Activated naive CD8-positive, alpha-beta T cell treated with anti-CD3 and anti-CD28 coated beads, Interleukin-2, amount 50 U/mL, for 24 hours (primary cell): Measurements from ENCODE around the gene MAN2A1.
A peak's percentile ranks its signal among the peaks of the same experiment; 100 is the strongest.

Source experiments
- ATAC-seq: fragments of 150-1000 bp; cut with Tn5 transposase; one replicate; pipeline ENCODE4 v1.10.0; 2021
- DNase-seq: peaks from one replicate; pipeline ENCODE4 v3.0.0; 2021
- H3K27ac Mint-ChIP-seq: one replicate; pipeline ENCODE4 v1.8.0; 2021; ENCODE audit warnings: mild to moderate bottlenecking, mixed read lengths
- H3K27me3 Mint-ChIP-seq: one replicate; pipeline ENCODE4 v1.8.0; 2021; ENCODE audit warnings: mixed read lengths
- H3K36me3 Mint-ChIP-seq: one replicate; pipeline ENCODE4 v1.8.0; 2021; ENCODE audit warnings: low read depth, mixed read lengths
- H3K4me1 Mint-ChIP-seq: one replicate; pipeline ENCODE4 v1.8.0; 2021; ENCODE audit warnings: mixed read lengths
- H3K4me3 Mint-ChIP-seq: one replicate; pipeline ENCODE4 v1.8.0; 2021; ENCODE audit warnings: mild to moderate bottlenecking, moderate library complexity, mixed read lengths
- H3K9me3 Mint-ChIP-seq: one replicate; pipeline ENCODE4 v1.8.0; 2021; ENCODE audit warnings: mixed read lengths

Gene MAN2A1

DNA sequence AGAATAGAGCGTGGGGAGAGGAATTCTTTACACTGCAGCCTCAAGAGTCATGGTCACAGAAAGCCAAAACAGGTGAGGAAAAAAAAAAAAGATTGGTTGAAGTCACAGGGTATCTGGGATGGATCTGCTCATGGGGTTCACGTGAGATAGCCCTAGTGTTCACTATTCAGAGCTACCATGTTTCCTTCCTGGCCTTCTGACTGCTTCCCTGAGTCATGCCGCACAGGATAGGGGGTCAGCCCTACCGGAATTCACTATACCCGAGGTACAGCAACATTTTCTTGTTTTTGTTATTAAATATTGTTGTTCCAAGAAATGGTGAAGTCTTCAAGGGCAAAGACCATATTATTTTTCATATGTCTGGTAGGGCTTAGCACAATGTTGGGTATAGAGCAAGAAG is 21.5 kb upstream of the MAN2A1 start:
- no peak for ATAC-seq

DNA sequence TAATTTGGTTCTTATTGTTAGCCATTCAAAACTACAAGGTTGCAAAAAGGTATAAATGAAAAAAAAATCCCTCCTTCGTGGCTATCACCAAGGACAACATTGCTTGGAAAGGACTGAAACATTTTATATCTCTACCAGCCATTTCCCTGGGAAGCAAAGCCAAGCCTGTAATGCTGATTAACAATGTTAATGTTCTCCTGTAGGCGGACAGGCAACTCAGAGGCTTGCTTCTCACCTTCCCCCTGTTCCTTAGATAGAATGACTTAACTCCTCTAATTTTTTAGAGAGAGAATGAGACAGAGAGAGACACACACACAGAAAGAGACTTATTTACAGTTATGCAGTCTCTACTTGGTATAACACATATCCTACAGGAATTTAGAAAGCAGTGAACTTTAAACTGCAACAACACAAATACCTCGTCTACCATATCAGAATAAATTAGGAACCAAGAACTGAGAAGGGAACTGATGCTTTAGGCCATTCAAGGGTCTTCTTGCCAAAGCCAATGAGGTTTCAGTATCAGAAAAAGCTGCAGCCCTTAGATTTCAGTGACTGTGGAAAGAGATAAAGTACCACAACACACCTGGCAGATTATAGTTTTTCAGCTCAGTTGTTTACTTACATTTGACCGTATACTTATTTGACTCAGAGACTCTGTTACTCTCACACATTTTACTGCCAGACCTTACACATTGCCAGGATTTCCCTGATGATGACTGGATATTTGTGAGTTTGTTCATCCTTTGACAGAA is 20.9 kb upstream of the MAN2A1 start:
- Mint-ChIP-seq H3K4me1 (no peaks in the 10 kb centered on the region), H3K27me3 (peaks cover 5% of the 10 kb centered on the region), H3K4me3 (no peak overlapping the region), H3K9me3 (no peaks in the 10 kb centered on the region), H3K27ac (no peak overlapping the region), H3K36me3 (no peaks in the 10 kb centered on the region)
- DNase-seq (no peak), ATAC-seq (no peak)

More for the DNA sequence above, 21.5 kb upstream of the MAN2A1 start:
- no peaks in the 10 kb centered on the region for H3K36me3 Mint-ChIP-seq
- no peak overlapping the region for H3K27ac Mint-ChIP-seq
- H3K4me1 Mint-ChIP-seq = no peaks in the 10 kb centered on the region
- H3K9me3 Mint-ChIP-seq = no peaks in the 10 kb centered on the region
- peaks cover 5% of the 10 kb centered on the region for H3K27me3 Mint-ChIP-seq
- no peak for DNase-seq
- no peak overlapping the region for H3K4me3 Mint-ChIP-seq

DNA sequence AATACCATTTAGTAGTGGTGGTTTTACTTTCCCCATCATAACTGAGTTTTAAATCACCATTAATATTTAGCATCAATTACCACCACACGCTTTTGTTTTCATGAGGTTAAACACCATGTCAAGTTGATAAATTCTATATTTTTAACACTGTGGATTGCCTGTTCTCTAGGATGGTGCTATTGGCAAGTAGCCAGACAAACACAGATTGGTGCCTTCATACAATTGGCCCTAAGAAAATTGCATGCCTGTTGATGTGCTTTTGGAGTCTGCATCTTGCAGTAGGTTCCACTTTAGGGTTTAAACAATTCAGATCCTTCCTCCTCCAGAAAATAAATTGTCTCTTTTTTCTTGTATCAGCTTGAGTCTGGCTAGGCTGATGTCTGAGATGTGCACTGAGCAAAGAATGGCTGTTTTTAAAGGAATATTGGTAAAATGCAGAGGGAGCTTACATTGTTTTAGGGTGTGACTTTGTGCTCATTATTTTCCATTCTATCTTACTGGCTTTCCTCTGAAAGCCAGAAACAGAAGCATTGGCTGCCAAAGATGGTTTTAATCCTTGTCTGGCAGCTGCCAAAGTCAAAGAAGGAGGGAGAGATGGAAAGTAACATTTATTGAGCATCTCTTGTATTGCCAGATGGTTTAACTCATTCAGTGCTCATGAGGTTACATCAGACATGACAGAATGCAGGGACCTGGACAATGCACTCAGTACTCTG is 19.6 kb upstream of the MAN2A1 start:
- no peak for DNase-seq
- H3K9me3 Mint-ChIP-seq = no peaks in the 10 kb centered on the region
- H3K36me3 Mint-ChIP-seq = no peaks in the 10 kb centered on the region
- H3K27me3 Mint-ChIP-seq = peaks cover 5% of the 10 kb centered on the region
- H3K27ac Mint-ChIP-seq = no peak overlapping the region
- H3K4me3 Mint-ChIP-seq = no peak overlapping the region
- ATAC-seq = no peak
- no peaks in the 10 kb centered on the region for H3K4me1 Mint-ChIP-seq

DNA sequence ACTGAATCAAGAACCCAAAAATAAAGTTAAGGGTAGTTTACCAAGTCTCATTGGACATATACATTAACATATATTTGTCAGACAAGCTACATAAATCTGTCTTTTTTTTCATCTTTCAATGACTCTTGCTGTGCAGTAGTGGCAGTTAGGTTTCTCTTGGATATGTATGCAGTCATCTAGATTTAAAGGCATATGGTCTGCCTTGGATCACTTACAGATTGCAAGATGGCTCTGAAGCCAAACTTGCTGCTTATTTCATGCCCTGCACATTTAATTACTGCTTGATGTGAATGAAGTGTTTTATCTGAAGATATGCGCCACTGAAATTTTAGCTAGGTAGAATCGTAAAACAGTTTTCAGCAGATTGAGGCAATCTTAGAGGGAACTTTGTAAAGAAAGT is 18.6 kb upstream of the MAN2A1 start:
- no peaks in the 10 kb centered on the region for H3K4me1 Mint-ChIP-seq
- H3K27me3 Mint-ChIP-seq = peaks cover 9% of the 10 kb centered on the region
- H3K9me3 Mint-ChIP-seq = no peaks in the 10 kb centered on the region
- DNase-seq (no peak), ATAC-seq (no peak)
- H3K4me3 Mint-ChIP-seq = no peak overlapping the region
- no peak overlapping the region for H3K27ac Mint-ChIP-seq
- no peaks in the 10 kb centered on the region for H3K36me3 Mint-ChIP-seq

DNA sequence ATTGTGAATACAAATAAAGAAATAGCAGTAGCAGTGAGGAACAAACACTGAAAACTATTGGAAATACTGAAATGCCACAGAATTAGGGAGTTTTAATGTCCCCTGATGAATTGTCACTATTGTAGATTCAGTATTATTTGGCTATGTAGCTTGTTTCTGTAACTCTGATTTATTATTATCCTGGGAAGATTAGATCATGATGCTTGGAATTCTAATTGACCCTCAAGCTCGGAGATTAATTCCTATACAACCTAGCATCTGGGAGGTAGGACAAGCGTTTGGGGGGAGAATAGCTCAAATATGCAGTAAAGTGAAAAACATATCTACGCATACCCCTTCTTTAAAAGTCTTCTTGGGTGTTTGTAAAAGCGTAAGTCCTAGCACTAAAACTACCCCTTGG is 15.1 kb upstream of the MAN2A1 start:
- no peaks in the 10 kb centered on the region for H3K36me3 Mint-ChIP-seq
- H3K4me1 Mint-ChIP-seq = no peaks in the 10 kb centered on the region
- no peaks in the 10 kb centered on the region for H3K9me3 Mint-ChIP-seq
- H3K27ac Mint-ChIP-seq = no peak overlapping the region
- H3K4me3 Mint-ChIP-seq = no peak overlapping the region
- no peak for DNase-seq
- peaks cover 15% of the 10 kb centered on the region for H3K27me3 Mint-ChIP-seq
- ATAC-seq = no peak

DNA sequence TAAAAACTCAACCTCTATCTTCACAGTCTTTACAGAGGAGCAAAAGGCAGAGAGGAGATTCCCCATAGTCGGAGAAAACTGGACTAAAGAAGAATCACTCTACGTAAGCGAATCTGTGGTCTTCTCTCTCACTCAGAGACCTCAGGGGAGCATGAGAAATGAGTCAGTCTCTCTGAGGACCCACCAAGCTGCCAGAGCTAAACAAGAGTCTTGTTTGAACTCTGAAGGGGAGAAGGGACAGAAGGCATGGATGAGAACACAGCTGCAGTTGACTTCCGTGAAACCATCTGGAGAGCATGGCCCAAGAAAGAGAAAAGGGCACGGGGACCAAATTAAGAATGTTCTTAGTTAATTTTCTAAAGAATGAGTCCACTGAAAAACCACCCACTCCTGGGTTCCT is 12.8 kb upstream of the MAN2A1 start:
- Mint-ChIP-seq H3K27ac (no peak overlapping the region), H3K4me1 (no peaks in the 10 kb centered on the region), H3K36me3 (no peaks in the 10 kb centered on the region), H3K9me3 (no peaks in the 10 kb centered on the region), H3K27me3 (peaks cover 15% of the 10 kb centered on the region), H3K4me3 (no peak overlapping the region)
- no peak for ATAC-seq
- no peak for DNase-seq

DNA sequence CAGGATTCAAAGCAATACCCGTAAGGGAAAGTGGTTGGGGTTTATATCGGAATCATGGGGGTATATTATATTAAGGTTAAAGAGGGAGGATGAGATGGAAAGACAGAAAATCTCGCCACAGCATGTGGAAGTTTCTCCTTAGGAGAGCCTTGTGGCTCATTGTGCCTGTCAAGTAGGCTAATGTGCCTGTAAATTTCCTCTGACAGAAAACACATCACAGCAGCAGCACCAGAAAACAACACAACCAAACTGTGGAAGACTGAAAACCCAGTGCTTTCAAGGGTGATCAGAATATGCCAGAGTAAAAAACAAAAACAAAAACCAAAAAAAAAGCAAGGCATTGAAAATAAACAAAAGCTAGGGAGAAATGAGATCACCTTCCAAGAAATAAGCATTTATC is 11.3 kb upstream of the MAN2A1 start:
- no peak for DNase-seq
- no peak for ATAC-seq
- H3K4me3 Mint-ChIP-seq = no peak overlapping the region
- H3K27ac Mint-ChIP-seq = no peak overlapping the region
- no peaks in the 10 kb centered on the region for H3K36me3 Mint-ChIP-seq
- peaks cover 11% of the 10 kb centered on the region for H3K27me3 Mint-ChIP-seq
- no peaks in the 10 kb centered on the region for H3K9me3 Mint-ChIP-seq
- no peaks in the 10 kb centered on the region for H3K4me1 Mint-ChIP-seq

DNA sequence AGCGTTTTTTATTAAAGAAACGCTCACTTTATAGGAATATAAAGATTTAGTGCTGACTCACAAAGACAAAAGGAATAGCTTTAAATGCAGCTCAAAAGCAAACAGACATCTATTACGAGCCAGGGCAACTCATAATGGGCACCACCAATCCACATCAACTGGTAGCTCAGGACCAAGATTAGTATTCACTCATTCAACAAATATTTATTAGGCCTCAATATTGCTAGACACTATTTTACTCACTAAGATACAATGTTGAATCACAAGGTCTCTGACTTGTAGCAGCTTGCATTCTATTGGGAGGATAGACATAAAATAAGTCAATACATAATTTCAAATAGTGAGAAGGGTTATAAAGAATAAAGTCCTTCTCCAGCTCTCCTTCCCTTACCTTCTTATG is 8.0 kb upstream of the MAN2A1 start:
- Mint-ChIP-seq H3K27ac (no peak overlapping the region), H3K27me3 (peaks cover 3% of the 10 kb centered on the region), H3K4me1 (no peaks in the 10 kb centered on the region), H3K9me3 (no peaks in the 10 kb centered on the region), H3K36me3 (no peaks in the 10 kb centered on the region), H3K4me3 (no peak overlapping the region)
- no peak for DNase-seq
- ATAC-seq = no peak

DNA sequence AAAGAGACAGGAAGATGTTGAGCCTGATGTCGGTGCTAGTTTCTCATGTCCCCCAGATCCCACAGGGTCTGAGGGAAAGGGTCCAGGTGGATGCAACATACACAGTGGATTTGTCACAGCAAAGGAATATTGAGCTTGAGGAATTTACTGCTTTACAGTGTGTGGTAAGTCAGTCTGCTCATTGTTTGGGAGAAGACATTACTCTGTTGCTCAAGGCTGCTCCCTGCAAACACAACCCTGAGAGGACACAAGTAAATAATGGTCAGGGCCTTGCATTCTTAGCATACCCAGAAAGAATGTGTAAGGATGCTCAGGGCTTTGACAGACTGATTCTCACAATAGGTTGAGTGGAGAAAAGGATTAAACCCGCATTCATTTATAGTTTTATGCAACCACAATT is 7.3 kb upstream of the MAN2A1 start:
- Mint-ChIP-seq H3K27me3 (no peaks in the 10 kb centered on the region), H3K27ac (no peak overlapping the region), H3K36me3 (no peaks in the 10 kb centered on the region), H3K4me1 (no peaks in the 10 kb centered on the region), H3K4me3 (no peak overlapping the region), H3K9me3 (no peaks in the 10 kb centered on the region)
- ATAC-seq (no peak), DNase-seq (no peak)

DNA sequence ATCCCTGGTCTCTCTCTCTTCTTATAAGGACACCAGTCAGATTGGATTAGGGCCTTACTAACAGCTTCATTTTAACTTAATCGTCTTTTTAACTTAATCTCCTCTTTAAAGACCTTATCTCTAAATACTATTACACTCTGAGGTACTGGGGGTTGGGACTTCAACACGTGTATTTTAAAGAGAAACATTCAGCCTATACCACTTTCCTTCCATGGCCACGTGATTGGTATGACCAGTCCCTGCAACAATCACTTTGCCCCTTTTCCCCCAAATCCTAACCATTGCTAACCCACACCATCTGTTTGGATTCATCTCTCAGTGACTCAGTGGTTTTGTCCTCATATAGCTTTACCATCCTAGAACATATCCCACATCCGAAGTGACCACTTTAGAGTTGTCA is 3.8 kb upstream of the MAN2A1 start:
- Mint-ChIP-seq H3K36me3 (peaks cover under 1% of the 10 kb centered on the region), H3K27ac (no peak overlapping the region), H3K27me3 (no peaks in the 10 kb centered on the region), H3K4me3 (no peak overlapping the region), H3K9me3 (no peaks in the 10 kb centered on the region), H3K4me1 (peaks cover 6% of the 10 kb centered on the region)
- DNase-seq (no peak), ATAC-seq (no peak)

DNA sequence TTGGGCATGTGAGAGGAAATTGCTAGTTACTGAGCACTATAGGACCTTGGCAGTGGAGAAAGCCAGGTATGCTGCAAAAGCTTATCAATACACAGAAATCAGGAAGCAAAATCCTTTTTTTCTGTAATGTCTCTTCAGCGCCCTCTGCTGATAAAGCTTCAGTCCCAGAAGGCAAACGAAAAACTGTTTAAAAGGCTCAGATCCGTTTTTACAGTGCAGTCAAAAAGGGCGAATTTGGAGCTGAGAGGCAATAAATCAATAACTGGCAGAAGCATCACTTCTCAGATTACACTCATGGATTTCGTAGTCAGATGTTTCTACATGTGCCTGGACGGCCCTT is 1.1 kb upstream of the MAN2A1 start:
- H3K27ac Mint-ChIP-seq = peak overlapping the region; percentile 87
- peaks cover 12% of the 10 kb centered on the region for H3K36me3 Mint-ChIP-seq
- peak overlapping the region; percentile 93 for H3K4me3 Mint-ChIP-seq
- no peaks in the 10 kb centered on the region for H3K27me3 Mint-ChIP-seq
- peaks cover 32% of the 10 kb centered on the region for H3K4me1 Mint-ChIP-seq
- DNase-seq (peak; percentile 27), ATAC-seq (no peak)
- no peaks in the 10 kb centered on the region for H3K9me3 Mint-ChIP-seq

DNA sequence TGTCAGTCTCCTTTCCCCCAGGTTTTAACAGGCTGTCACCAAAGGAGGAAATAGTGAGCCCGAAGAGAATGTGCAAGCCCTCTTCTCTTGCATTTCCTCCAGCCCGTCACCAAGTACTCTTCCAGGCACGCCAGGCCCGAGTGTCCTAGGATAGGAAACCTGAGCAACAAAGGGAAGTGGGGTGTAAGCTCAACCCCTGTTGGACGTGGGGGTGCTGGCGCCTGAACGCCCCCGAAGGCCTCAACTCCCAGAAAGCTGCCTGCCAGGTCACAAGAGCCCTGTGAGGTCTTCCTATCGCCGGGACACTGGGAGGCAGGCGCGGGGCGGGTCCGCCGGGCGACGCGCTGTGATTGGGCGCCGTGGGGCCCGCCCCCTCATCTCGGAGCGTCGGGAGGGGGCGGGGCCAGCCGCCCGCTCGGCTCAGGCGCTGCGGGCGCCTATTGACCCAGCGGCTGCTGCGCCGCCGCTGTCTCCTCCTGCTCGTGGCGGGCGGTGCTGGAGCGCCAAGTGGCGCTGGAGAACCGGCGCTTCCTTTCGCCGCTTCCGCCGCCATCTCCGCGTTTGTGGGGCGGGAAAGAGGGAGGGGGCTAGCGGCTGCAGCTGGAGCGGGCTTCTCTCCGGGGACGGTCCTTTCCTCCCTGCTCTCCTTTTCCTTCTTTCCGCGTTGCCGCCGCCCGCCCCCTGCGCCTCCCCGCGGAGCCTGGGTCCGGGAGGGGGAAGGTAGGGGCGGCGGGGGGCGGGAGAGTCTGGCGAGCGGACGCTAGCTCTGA is 572 bp upstream of the MAN2A1 start:
- DNase-seq (peak; percentile 79), ATAC-seq (peak; percentile 81)
- peaks cover 38% of the 10 kb centered on the region for H3K4me1 Mint-ChIP-seq
- H3K4me3 Mint-ChIP-seq = peak overlapping the region; percentile 93
- peak overlapping the region; percentile 87 for H3K27ac Mint-ChIP-seq
- H3K27me3 Mint-ChIP-seq = no peaks in the 10 kb centered on the region
- no peaks in the 10 kb centered on the region for H3K9me3 Mint-ChIP-seq
- H3K36me3 Mint-ChIP-seq = peaks cover 17% of the 10 kb centered on the region

DNA sequence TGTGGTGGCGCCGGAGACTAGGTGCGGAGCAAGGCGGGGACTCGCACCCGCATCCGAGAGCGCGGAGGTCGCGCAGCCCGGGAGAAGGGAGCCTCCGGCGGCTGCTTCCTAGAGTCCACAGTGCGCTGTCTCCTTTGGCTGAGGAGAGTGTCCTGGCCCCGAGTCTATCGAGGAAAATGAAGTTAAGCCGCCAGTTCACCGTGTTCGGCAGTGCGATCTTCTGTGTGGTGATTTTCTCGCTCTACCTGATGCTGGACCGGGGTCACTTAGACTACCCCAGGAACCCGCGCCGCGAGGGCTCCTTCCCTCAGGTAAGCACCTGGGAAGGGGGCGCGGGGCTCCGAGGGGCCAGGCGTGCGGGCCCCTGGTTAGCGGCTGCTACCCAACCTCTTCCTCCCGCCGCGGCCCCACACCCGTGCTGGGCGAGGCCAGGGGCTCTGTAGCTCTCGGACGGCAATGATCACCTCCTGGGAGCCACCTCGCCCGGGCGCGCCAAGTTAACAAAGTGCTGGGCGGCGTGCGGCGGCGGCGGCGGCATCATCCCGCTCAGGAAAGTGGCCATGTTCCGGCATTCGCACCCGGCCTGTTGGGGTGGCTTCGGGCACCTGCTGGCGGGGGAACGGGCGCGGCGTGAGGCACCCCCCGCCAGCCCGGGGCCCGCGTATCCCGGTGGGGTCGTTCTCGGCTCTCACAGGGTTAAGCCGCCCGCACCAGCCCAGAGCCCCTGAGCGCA is 681 bp downstream of the MAN2A1 start:
- DNase-seq (peak; percentile 45), ATAC-seq (peak; percentile 1)
- H3K27ac Mint-ChIP-seq = peak overlapping the region; percentile 91
- peak overlapping the region; percentile 93 for H3K4me3 Mint-ChIP-seq
- H3K4me1 Mint-ChIP-seq = peaks cover 50% of the 10 kb centered on the region
- peaks cover 18% of the 10 kb centered on the region for H3K36me3 Mint-ChIP-seq
- H3K9me3 Mint-ChIP-seq = no peaks in the 10 kb centered on the region
- no peaks in the 10 kb centered on the region for H3K27me3 Mint-ChIP-seq

DNA sequence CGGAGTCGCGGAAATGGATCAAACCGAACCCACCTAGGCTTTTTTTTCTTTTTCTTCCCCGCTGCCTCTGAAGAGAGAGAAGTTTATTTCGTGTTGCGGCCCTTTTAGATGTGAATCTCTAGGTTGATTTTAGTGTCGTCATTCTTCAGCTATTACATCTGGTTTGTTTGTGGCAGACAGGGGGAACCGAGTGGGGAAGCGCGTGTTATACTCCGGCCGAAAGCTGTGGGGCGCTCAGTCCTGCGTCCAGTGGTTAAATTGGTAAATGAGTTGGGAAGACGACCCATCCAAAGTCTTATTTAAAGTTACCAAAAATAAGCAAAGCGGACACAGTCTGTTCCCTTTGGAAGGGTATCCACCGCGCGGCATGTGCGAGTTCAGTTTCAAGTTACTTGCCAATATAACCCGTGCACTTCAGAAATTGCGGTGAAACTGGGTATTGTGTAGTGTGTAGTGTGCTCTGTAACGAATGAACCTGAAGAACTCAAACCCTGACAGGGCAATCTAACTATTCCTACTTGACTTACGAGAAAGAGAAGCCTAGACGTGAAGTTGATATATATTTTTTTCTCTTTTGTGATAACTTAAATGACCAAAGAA is 1.3 kb downstream of the MAN2A1 start:
- peak; percentile 50 for DNase-seq
- Mint-ChIP-seq H3K4me3 (peak overlapping the region; percentile 93), H3K27ac (peak overlapping the region; percentile 91), H3K27me3 (no peaks in the 10 kb centered on the region), H3K36me3 (peaks cover 23% of the 10 kb centered on the region), H3K4me1 (peaks cover 57% of the 10 kb centered on the region), H3K9me3 (no peaks in the 10 kb centered on the region)
- ATAC-seq = no peak
